H1 (cell line): ENCODE data around the gene LTB4R. TPM values are rescaled to one million over a fixed set of nuclear protein-coding genes. Genes with fewer than 3 reads are reported as not detected.

Experiments used
- CTCF ChIA-PET: fragments of 300-600 bp; sonication (Branson Sonifier 250); formaldehyde crosslinking; loops from one replicate; lab custom pipeline; 2021; ENCODE audit not compliant: partially characterized antibody; lab: Charles Lee
- POLR2A ChIA-PET: fragments of 300-600 bp; sonication (Branson Sonifier 250); formaldehyde crosslinking; loops from one replicate; lab custom pipeline; 2021; ENCODE audit warnings: inconsistent platforms; ENCODE audit not compliant: partially characterized antibody; lab: Charles Lee
- DNase-seq, 2 experiments: peaks; one replicate each; pipeline versions ENCODE4 v3.0.0 to v3.0.0-alpha.2; 2010 to 2022; ENCODE audit warnings: low spot score in 2 of 2, low read depth in 1 of 2, mixed read lengths in 1 of 2
- FAIRE-seq: peaks from 2 replicates; lab custom pipeline; 2011; peaks lifted over from hg19 to GRCh38; lab: Jason Lieb, UNC
- H2AFZ ChIP-seq: 2 replicates; pipeline ENCODE4 v1.8.1; 2012; ENCODE audit warnings: low read length, inconsistent platforms
- H2AK5ac ChIP-seq: 2 replicates; pipeline ENCODE4 v1.6.1; 2013; ENCODE audit warnings: low read depth, low read length
- H2BK120ac ChIP-seq: replicated peaks from 2 replicates; pipeline ENCODE3; 2013; ENCODE audit warnings: low read depth, low read length, inconsistent platforms
- H2BK12ac ChIP-seq: 2 replicates; pipeline ENCODE4 v1.6.1; 2013; ENCODE audit warnings: low read depth, low read length
- H2BK15ac ChIP-seq: 2 replicates; pipeline ENCODE4 v1.6.1; 2013; ENCODE audit warnings: low read length
- H2BK20ac ChIP-seq: 2 replicates; pipeline ENCODE4 v1.6.1; 2013; ENCODE audit warnings: low read length
- H2BK5ac ChIP-seq: 2 replicates; pipeline ENCODE4 v1.6.1; 2013; ENCODE audit warnings: low read depth, low read length
- H3K14ac ChIP-seq: 2 replicates; pipeline ENCODE4 v1.6.1; 2013; ENCODE audit warnings: inconsistent platforms; ENCODE audit not compliant: insufficient read length
- H3K18ac ChIP-seq: 2 replicates; pipeline ENCODE4 v1.6.1; 2013; ENCODE audit warnings: low read length; ENCODE audit errors: extremely low read depth
- H3K23ac ChIP-seq: 2 replicates; pipeline ENCODE4 v1.6.1; 2013; ENCODE audit warnings: inconsistent platforms; ENCODE audit not compliant: insufficient read length
- H3K23me2 ChIP-seq: 2 replicates; pipeline ENCODE4 v1.6.1; 2013; ENCODE audit warnings: low read depth, low read length
- H3K27ac ChIP-seq: 2 replicates; pipeline ENCODE4 v1.6.1; 2011; ENCODE audit warnings: low read depth, low read length, inconsistent platforms
- H3K27me3 ChIP-seq, 4 experiments: replicated peaks in 1 of 4; 1 replicate in 1 of 4; 2 replicates in 3 of 4; pipeline versions ENCODE4 v1.6.1 to v1.8.1; 2011 to 2013; ENCODE audit warnings: low read length in 3 of 4, mild to moderate bottlenecking in 3 of 4, inconsistent platforms in 2 of 4, mixed read lengths in 2 of 4, moderate library complexity in 1 of 4; ENCODE audit not compliant: control insufficient read depth in 3 of 4, insufficient read depth in 3 of 4; ENCODE audit errors: extremely low read depth in 1 of 4
- H3K36me3 ChIP-seq, 4 experiments: 2 replicates each; pipeline versions ENCODE4 v1.6.1 to v1.8.1; 2011 to 2013; ENCODE audit warnings: mild to moderate bottlenecking in 4 of 4, low read length in 3 of 4, moderate library complexity in 2 of 4, control low read depth in 1 of 4, inconsistent platforms in 1 of 4; ENCODE audit not compliant: insufficient read depth in 4 of 4, control insufficient read depth in 2 of 4
- H3K4ac ChIP-seq: replicated peaks from 2 replicates; pipeline ENCODE3; 2013; ENCODE audit warnings: low read length, low read depth, mixed read lengths, inconsistent platforms; ENCODE audit not compliant: insufficient read length
- H3K4me1 ChIP-seq, 4 experiments: replicated peaks in 1 of 4; 1 replicate in 1 of 4; 2 replicates in 3 of 4; pipeline versions ENCODE4 v1.6.1 to v1.8.1; 2011 to 2013; ENCODE audit warnings: low read length in 3 of 4, inconsistent platforms in 2 of 4, mixed read lengths in 1 of 4; ENCODE audit not compliant: insufficient read depth in 4 of 4, control insufficient read depth in 3 of 4
- H3K4me2 ChIP-seq, 2 experiments: 2 replicates each; pipeline versions ENCODE4 v1.6.1 to v1.8.1; 2011 to 2013; ENCODE audit warnings: low read depth in 2 of 2, low read length in 2 of 2, control low read depth in 1 of 2, inconsistent platforms in 1 of 2, mild to moderate bottlenecking in 1 of 2; ENCODE audit not compliant: insufficient read depth in 1 of 2
- H3K4me3 ChIP-seq, 4 experiments: fragments of 200-600, 300-600 bp in 1 of 4; sonication (generic), shearing (Covaris generic), sonication (Bioruptor Twin) in 1 of 4; 2 replicates each; pipeline versions ENCODE4 v1.5.1 to v1.8.1; 2011 to 2016; ENCODE audit warnings: low read length in 4 of 4, low read depth in 3 of 4, control low read depth in 2 of 4, inconsistent platforms in 2 of 4, mild to moderate bottlenecking in 2 of 4, mixed read lengths in 1 of 4, moderate library complexity in 1 of 4; ENCODE audit not compliant: insufficient read depth in 2 of 4; ENCODE audit errors: extremely low read depth in 1 of 4
- H3K56ac ChIP-seq: replicated peaks from 2 replicates; pipeline ENCODE3; 2013; ENCODE audit warnings: low read depth, mild to moderate bottlenecking, mixed read lengths, low read length, inconsistent platforms; ENCODE audit not compliant: insufficient read length
- H3K79me1 ChIP-seq: 2 replicates; pipeline ENCODE4 v1.6.1; 2013; ENCODE audit warnings: low read depth, low read length, control low read depth
- H3K79me2 ChIP-seq, 2 experiments: 2 replicates each; pipeline versions ENCODE4 v1.6.1 to v1.8.1; 2012 to 2013; ENCODE audit warnings: low read length in 2 of 2, mild to moderate bottlenecking in 2 of 2, inconsistent platforms in 1 of 2; ENCODE audit not compliant: insufficient read depth in 2 of 2, control insufficient read depth in 1 of 2
- H3K9ac ChIP-seq, 4 experiments: replicated peaks in 1 of 4; 1 replicate in 1 of 4; 2 replicates in 3 of 4; pipeline versions ENCODE4 v1.6.1 to v1.8.1; 2011 to 2013; ENCODE audit warnings: low read depth in 3 of 4, low read length in 3 of 4, control low read depth in 2 of 4, mild to moderate bottlenecking in 2 of 4, moderate library complexity in 2 of 4, inconsistent platforms in 1 of 4; ENCODE audit errors: extremely low read depth in 1 of 4
- H3K9me3 ChIP-seq, 2 experiments: 2 replicates each; pipeline versions ENCODE4 v1.6.1 to v1.8.1; 2012 to 2013; ENCODE audit warnings: mild to moderate bottlenecking in 2 of 2, moderate library complexity in 2 of 2, control low read depth in 1 of 2, inconsistent platforms in 1 of 2, low read depth in 1 of 2, low read length in 1 of 2, mixed read lengths in 1 of 2; ENCODE audit not compliant: insufficient read depth in 2 of 2
- H4K20me1 ChIP-seq, 2 experiments: replicated peaks in 1 of 2; 2 replicates each; pipeline versions ENCODE3 to v1.8.1; 2011 to 2013; ENCODE audit warnings: inconsistent platforms in 2 of 2, low read length in 2 of 2, mild to moderate bottlenecking in 1 of 2; ENCODE audit not compliant: insufficient read depth in 2 of 2, control insufficient read depth in 1 of 2
- H4K5ac ChIP-seq: 2 replicates; pipeline ENCODE4 v1.6.1; 2013; ENCODE audit warnings: low read length, low read depth, mixed read lengths, inconsistent platforms; ENCODE audit not compliant: insufficient read length
- H4K8ac ChIP-seq: 2 replicates; pipeline ENCODE4 v1.8.0; 2013; ENCODE audit warnings: mild to moderate bottlenecking, moderate library complexity, low read length, inconsistent platforms; ENCODE audit not compliant: insufficient read depth; ENCODE audit errors: extremely low read depth
- H4K91ac ChIP-seq: replicated peaks from 2 replicates; pipeline ENCODE3; 2013; ENCODE audit warnings: low read length, mixed read lengths, inconsistent platforms; ENCODE audit not compliant: insufficient read length
- CHD1 ChIP-seq: IDR thresholded peaks from 2 replicates; pipeline ENCODE4 v1.6.1; 2012; ENCODE audit warnings: low read depth, low read length, improper control_type of control experiment
- CREB1 ChIP-seq: IDR thresholded peaks from 2 replicates; pipeline ENCODE4 v1.6.1; 2012; ENCODE audit warnings: inconsistent platforms
- GABPA ChIP-seq: IDR thresholded peaks from 2 replicates; pipeline ENCODE4 v1.6.1; 2011; ENCODE audit warnings: mild to moderate bottlenecking, low read length, moderate library complexity, borderline replicate concordance; ENCODE audit not compliant: insufficient read depth
- JUN ChIP-seq: IDR thresholded peaks from 2 replicates; pipeline ENCODE4 v1.6.1; 2011; ENCODE audit warnings: low read depth, mild to moderate bottlenecking, improper control_type of control experiment, low read length
- KDM5A ChIP-seq: fragments of 200-600 bp; IDR thresholded peaks from 2 replicates; pipeline ENCODE4 v1.7.1; 2012; ENCODE audit warnings: mild to moderate bottlenecking, low read length, inconsistent platforms, mixed read lengths
- NANOG ChIP-seq: IDR thresholded peaks from 2 replicates; pipeline ENCODE4 v1.6.1; 2011; ENCODE audit warnings: low read length, low read depth, mild to moderate bottlenecking, inconsistent platforms; ENCODE audit not compliant: insufficient read depth, poor library complexity, severe bottlenecking
- POLR2AphosphoS5 ChIP-seq: IDR thresholded peaks from 2 replicates; pipeline ENCODE4 v1.6.1; 2011; ENCODE audit warnings: low read depth, low read length
- POU5F1 ChIP-seq: IDR thresholded peaks from 2 replicates; pipeline ENCODE4 v1.6.1; 2011; ENCODE audit warnings: low read depth, mild to moderate bottlenecking, low read length, moderate library complexity
- RAD21 ChIP-seq, 2 experiments: IDR thresholded peaks in 1 of 2; conservative IDR thresholded peaks in 1 of 2; 2 replicates each; pipeline ENCODE4 v1.6.1; 2011; ENCODE audit warnings: low read depth in 2 of 2, low read length in 2 of 2, improper control_type of control experiment in 1 of 2, inconsistent platforms in 1 of 2, mild to moderate bottlenecking in 1 of 2, moderate library complexity in 1 of 2
- RBBP5 ChIP-seq: IDR thresholded peaks from 2 replicates; pipeline ENCODE4 v1.7.1; 2012; ENCODE audit warnings: low read depth, mild to moderate bottlenecking, inconsistent platforms, low read length, moderate library complexity, borderline replicate concordance
- SIN3A ChIP-seq, 2 experiments: IDR thresholded peaks in 1 of 2; conservative IDR thresholded peaks in 1 of 2; 2 replicates each; pipeline ENCODE4 v1.6.1; 2011 to 2012; ENCODE audit warnings: low read length in 2 of 2, improper control_type of control experiment in 1 of 2, low read depth in 1 of 2, mild to moderate bottlenecking in 1 of 2
- TCF12 ChIP-seq: IDR thresholded peaks from 2 replicates; pipeline ENCODE4 v1.6.1; 2011; ENCODE audit warnings: low read depth, mild to moderate bottlenecking, low read length
- ZNF274 ChIP-seq: IDR thresholded peaks from 2 replicates; pipeline ENCODE4 v1.7.0; 2012; ENCODE audit warnings: low read length, borderline replicate concordance; ENCODE audit errors: extremely low read depth
- WGBS, 2 experiments: shearing (Covaris generic) in 1 of 2; methylation state at CpG; one replicate each; pipeline versions ENCODE4 v1.1.6 to v1.1.7; 2013 to 2015; ENCODE audit warnings: low lambda C conversion rate in 2 of 2, mixed read lengths in 2 of 2, inconsistent platforms in 1 of 2, low coverage in 1 of 2, missing lambda C conversion rate in 1 of 2; ENCODE audit not compliant: insufficient replicate concordance in 2 of 2, insufficient coverage in 1 of 2, insufficient read length in 1 of 2; ENCODE audit errors: extremely low coverage in 1 of 2, missing lambda C conversion rate in 1 of 2; 5-methylcytosine and 5-hydroxymethylcytosine counted together
- polyA plus RNA-seq, 7 experiments: library from polyadenylated mRNA; depleted of rRNA in 3 of 7; stranded (reverse) in 5 of 7; unstranded in 2 of 7; fragments of >200 nt in 5 of 7; fragments of 200-250 nt in 2 of 7; gene quantifications; 1 replicate in 5 of 7; 2 replicates in 1 of 7; 4 replicates in 1 of 7; pipeline versions ENCODE4 v1.2.1 to v1.2.3, GENCODE V29; 2011 to 2013; ENCODE audit warnings: missing spikeins in 2 of 7, mixed read lengths in 2 of 7
- total RNA-seq: library from RNA; stranded (reverse); fragmentation: NEBNext Ultra II Directional; extraction: Animal tissue kit (Norgen Biotek cat#: 25700); gene quantifications from 2 replicates; pipeline ENCODE4 v1.2.1, GENCODE V29; 2021

Gene LTB4R
- total and polyA plus RNA-seq, 2 of the 8 experiments (the other 6 are each of a cell fraction or from before 2014, with no cell fraction given) = 4.1 to 6.7 TPM

DNA sequence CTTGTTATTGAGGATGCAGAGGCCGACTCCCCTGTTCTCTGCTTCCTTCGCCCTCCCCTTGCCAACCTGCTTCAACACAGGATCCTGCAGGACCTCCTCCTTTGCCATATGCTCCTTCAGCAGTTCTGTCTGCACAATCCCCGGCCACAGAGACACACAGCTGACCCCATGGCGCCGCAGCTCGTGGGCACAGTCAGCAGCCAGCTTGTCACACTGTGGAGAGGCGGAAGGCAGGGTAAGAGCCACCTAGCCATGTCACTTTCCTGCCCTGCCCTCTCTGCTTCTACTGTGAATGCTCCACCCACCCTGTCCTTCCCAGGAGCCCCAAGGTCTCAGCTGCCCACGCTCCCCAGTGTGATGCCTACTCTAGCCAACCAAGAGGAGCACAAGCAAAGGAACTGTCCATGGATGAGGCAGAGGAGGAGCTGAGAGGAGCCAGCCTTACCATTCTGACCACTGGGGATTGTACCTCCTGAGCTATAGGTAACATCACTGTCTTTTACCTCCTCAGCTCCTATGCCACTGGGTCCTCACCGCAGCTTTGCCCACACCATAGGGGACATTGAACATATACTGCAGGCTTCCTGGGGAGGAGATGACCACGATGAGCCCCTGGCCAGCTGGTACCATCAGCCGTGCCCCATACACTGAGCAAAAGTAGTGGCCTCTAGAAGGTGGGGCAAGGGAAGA lies 19.0 kb upstream of the LTB4R start:
- CTCF ChIA-PET = interaction anchor here (0.8 to 5.5 kb wide), 8 partner anchors 11 to 87 kb away, joined by 3 to 51 read pairs (median 20); partner anchors contain the start of genes CIDEB, RABGGTA, TINF2 and TSSK4
- H3K56ac ChIP-seq = no peak overlapping the region
- no peak overlapping the region for H4K5ac ChIP-seq
- peaks cover 2 to 4% of the 10 kb centered on the region in 2 experiments for H4K20me1 ChIP-seq
- no peak overlapping the region for H2BK12ac ChIP-seq
- no peak overlapping the region for H2BK20ac ChIP-seq
- H4K91ac ChIP-seq = no peak overlapping the region
- DNase-seq (no peak), FAIRE-seq (no peak)
- H3K14ac ChIP-seq = no peak overlapping the region
- no peaks in the 10 kb centered on the region for H3K79me2 ChIP-seq
- no peak overlapping the region for H3K9ac ChIP-seq
- no peaks in the 10 kb centered on the region for H3K23me2 ChIP-seq
- peaks cover 2 to 12% (median 7%) of the 10 kb centered on the region in 4 experiments; a peak in 4 of 8 replicates for H3K36me3 ChIP-seq
- H3K4me3 ChIP-seq = no peak overlapping the region
- WGBS, 2 experiments = 79% methylated on average over 11 of the region's 11 CpGs; no CpG with 5 or more reads in 1 of the 2 experiments
- no peak overlapping the region for H3K23ac ChIP-seq
- H3K27me3 ChIP-seq = no peaks in the 10 kb centered on the region
- H2AK5ac ChIP-seq = no peak overlapping the region
- H2AFZ ChIP-seq = no peak overlapping the region
- H3K9me3 ChIP-seq = no peaks in the 10 kb centered on the region
- H3K4ac ChIP-seq = no peak overlapping the region
- H2BK5ac ChIP-seq = no peak overlapping the region
- H3K4me2 ChIP-seq = no peak overlapping the region
- H3K27ac ChIP-seq = no peak overlapping the region
- POLR2A ChIA-PET = interaction anchor here (1.0 to 2.1 kb wide), 9 partner anchors 9 to 49 kb away, joined by 3 to 13 read pairs (median 4); partner anchors contain the start of gene TINF2
- H3K18ac ChIP-seq = no peak overlapping the region
- H3K79me1 ChIP-seq = no peaks in the 10 kb centered on the region
- no peak overlapping the region for H2BK120ac ChIP-seq
- H4K8ac ChIP-seq = no peak overlapping the region; the same call in 1 of the 2 replicates
- H2BK15ac ChIP-seq = no peak overlapping the region
- H3K4me1 ChIP-seq = no peaks in the 10 kb centered on the region
- TF ChIP-seq JUN (no peak), ZNF274 (no peak), CREB1 (no peak), POU5F1 (no peak), NANOG (no peak), KDM5A (no peak), SIN3A (conservative IDR thresholded peaks at IDR 0.05 in 1 of 2, IDR thresholded peaks at IDR 0.05 in 1 of 2; ENCODE audit: low read depth in 1 of 2, low read length in 2 of 2) (no peak), CHD1 (no peak), RBBP5 (no peak), GABPA (no peak), TCF12 (no peak), POLR2AphosphoS5 (no peak), RAD21 (IDR thresholded peaks at IDR 0.05 in 1 of 2, conservative IDR thresholded peaks at IDR 0.05 in 1 of 2; ENCODE audit: low read depth in 2 of 2, low read length in 2 of 2) (no peak)
